GM21447 (cell line): ENCODE measurements around the gene LRFN2.

ENCODE experiments used
- ATAC-seq: cut with Tn5 transposase; IDR thresholded peaks from one replicate; pipeline ENCODE4 v1.9.1; 2021; ENCODE audit not compliant: unreplicated experiment

LRFN2 gene

DNA sequence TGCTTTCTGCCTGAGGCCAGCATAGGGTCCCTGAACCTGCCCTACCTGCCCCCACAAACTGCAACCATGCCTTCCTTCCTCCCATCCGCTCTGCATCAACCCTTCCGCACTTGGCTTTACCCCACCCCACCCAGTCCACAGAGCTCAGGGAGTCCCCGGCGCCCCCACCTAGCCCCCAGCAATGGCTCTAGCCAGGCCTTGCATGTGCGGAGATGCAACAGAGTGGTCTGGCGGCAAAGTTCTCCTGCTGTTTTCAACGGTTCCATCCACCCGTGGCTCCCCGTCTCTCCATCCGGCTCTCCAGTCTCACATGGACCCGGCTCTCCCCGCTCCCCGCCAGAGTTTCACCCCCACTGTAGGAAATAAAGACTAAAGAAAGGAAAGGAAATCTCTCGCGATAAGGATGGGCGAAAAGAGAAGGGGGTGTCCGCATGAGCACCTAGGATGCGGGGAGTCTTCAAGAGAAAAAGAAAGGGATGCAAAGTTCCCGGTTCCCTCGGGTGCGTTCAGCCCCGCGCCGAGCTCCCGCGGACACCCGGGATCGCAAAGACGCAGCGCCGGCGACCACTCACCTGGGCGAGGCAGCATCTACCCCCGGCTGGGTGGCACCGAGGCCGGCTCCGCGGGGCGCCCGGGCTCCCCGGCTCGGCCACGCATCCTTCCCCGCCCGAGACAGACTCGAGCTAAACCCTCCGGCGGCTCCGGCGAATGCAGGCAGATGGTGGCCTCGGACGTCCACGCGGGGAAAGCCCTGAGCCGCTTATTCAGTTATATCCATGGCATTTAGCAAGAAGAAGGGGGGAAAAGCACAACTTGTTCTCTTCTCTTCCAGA lies 579 bp downstream of the LRFN2 start:
- ATAC-seq: no peak

DNA sequence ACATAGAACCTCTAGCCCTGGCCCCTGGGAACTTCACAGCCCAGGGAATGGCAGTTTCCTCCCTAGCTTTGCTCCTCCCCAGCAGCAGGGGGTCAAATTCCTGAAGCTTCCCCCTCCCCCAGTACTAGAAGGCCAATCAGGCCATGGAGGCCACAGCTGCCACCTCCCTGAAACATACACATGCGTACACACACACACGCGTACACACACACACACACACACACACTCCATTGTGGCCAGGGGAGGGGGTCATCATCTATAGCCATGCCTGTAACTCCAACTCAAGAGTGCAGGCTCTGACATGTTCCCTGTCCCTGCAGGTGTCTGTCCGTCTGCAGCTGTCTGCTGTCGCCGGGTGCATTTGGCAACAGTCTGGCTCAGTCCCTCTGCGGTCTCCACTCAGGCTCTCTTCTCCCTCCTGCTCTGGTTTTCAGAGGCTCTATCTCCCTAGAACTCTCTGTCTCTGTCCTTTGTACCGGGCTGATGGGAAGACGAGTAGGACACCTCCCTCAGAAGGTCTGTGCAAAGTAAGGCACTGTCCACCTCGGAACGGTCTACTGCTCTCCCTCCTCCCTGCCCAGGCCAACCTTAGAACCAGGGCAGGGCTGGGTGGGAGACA lies 1.4 kb downstream of the LRFN2 start:
- ATAC-seq: no peak

DNA sequence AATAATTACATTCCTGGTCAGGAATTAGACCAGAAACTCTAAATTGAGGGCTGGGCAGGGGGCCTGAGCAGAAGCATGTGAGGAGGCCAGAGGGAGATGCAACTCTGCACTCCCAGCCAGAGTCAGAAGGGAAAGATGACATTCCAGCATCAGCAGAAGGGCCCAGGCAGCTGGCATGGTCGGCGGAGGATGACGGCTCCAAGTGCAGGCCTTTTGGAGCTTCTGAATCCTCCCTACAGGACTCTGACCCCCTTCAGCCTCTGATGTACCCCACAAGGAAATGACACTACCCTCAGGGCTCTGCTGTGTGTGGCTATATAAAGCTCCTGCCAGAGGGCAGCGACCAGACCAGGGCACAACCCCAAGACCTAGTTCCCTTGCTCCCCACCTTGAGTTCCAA lies 1.9 kb downstream of the LRFN2 start:
- ATAC-seq: no peak

DNA sequence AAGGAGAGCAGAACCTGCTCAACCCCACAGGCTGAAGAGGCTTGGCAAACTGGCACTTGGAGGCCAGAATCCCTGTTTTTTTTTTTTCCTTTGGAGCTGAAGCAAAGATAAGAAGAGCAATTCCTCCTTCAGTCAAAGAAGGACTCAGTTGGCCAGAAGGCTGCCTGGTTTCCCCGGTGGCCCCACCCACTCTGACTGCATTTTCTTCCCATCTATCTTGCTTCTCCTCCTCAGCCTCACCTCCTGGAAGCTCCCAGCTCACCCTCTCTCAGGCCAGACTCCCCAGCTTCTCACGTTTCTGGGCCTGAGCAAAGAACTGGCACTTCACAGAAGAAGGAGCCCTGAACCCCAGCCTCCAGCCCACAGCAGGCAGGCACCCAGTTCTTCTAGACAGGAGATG lies 2.4 kb downstream of the LRFN2 start:
- ATAC-seq: no peak

DNA sequence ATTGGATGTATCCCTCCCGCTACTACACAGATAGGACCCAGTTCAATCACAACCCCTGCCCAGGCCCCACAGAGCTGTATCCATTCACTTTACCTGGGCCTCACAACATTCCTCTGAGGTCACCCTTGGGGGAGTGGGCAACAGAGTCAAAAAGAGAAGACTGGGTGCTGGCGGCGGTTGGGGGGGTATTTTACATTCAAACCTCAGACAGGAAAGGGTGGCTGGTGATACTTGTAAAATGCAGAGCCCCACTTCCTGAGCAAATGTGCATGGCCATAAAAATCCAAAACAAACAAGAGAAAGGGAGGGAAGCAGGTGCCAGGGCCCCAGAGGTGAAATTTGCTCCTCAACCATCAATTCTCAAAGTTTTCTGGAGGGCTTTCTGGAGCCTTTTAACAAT lies 3.5 kb downstream of the LRFN2 start:
- ATAC-seq: no peak

DNA sequence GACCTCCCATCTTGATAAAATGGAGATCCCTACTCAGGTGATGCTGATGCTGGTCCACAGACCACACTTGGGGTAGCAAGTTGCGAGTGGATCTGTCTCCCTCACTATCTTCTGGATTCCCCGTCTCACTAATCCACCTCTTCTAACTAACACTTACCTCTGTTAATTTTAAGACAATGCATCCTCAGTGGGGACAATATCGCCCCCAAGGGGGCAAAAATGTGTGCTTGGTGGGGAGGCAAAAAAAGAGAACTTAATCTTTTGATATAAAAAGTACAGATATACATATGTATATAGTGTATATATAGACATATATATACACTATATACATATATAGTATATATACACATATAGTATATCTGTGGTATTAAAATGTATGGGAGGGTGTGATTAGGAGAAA lies 4.3 kb downstream of the LRFN2 start:
- no peak for ATAC-seq

DNA sequence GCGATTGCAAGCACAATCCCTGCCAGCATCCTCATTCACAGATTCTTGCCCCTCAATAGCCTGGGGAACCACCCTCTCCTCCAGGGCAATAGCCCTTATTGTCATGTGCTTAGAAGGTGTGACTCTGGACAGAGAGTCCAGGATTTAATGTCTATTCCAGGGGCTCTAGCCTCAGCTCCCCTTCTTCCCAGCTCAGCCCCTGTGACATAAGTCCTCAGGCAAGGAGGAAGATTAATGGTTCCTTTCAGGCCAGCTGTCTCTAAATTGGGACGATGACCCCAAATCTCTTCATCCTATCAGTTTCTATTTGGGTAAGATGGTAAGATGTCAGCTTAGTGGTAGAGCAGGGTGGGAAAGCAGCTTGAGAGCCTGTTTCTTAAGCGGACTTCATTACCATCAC lies 8.1 kb downstream of the LRFN2 start:
- no peak for ATAC-seq

DNA sequence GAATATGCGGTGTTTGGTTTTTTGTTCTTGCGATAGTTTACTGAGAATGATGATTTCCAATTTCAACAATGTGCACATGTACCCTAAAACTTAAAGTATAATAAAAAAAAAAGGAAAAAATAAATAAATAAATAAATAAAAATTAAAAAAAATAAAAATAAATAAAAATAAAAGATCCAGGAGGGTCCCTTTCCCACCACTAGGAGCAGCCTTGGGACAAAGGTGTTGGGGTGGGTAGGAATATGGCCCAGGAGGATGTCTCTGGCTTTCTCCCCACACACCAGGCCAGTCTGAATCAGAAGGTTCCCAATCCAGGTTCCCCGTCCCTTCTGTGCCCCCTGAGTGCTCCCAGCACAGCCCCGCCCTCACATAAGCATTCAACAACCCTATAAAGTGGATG lies 9.5 kb downstream of the LRFN2 start:
- no peak for ATAC-seq

DNA sequence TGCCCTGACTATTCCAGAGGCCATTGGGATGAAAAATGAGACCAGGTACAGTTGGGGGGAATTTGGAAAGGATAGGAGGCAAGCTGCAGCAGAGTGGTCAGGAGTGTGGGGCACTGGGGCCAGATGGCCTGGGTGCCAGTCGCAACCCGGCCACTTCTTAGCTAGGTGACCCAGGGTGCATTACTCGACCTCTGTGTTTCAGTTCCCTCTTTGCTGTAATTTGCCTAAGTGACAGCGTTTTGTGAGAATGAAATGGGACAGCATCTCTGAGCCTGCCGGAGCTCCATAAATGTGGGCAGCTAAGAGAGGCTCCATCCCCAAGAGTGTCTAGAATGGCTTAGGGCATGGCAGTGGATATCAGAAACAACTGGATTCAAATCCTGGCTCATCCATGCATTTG lies 13.9 kb downstream of the LRFN2 start:
- no peak for ATAC-seq

DNA sequence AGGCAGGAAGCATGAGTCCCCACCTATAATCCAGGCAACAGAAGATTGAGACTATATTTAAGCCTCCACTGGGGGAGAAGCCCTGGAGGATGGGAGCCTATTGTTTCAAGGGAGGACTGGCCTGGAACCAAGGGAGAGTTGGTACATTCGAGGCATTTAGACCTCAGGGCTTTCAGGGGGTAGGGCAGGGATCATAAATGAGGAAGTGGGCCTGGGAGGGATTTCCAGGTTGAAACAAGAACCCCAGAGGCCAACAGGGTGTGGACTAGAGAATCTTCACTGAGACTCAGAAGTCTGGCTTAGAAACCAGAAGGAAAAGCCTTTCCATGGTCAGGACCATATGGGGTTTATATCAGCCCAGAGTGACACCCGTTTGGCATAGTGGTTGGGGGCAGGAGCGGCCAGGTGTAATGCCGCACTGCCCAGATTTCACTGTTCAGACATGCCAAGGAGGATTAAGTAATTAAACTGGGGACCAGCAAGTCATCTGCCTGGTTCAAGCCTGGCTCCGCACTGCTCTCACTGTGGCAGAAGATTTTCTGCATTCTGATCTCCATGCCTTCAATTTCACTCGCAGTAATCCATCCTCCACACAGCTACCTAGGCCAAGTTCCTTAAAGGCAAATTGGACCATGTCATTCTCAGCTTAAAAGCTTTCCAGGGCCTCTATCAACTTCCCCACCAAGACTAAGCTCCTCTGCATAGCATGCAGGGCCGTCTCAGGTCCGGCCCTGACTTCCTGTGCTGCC lies 17.8 kb downstream of the LRFN2 start:
- no peak for ATAC-seq

DNA sequence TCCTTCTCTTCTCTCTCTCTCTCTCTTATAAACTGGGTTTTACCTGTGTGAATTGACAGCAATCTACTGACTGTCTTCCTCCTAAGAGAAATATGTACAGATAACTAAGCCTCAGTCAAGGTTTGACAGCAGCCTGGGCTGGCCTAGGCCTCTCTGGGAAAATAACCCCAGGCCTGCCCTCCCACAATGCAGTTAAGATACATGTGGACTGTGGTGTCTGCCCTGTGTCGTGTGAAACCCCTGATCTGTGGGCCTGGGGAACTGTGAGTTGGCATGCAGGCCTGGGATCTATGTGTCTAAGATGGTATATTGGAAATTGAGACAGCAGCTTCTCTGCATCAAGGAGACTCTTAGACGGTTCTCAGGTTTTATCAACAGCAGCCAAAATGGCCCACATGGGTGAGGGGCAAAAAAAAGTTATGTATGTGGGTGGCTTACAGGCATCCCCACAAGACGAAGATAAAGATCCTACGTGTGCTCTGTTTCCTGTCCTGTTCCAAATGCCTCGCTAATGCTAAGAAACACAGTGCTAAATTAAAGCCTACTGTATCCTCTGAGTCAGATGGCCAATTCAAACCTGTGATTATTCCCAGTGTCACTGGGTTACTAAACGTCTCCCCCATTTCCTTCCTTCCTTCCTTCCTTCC lies 19.0 kb downstream of the LRFN2 start:
- no peak for ATAC-seq

DNA sequence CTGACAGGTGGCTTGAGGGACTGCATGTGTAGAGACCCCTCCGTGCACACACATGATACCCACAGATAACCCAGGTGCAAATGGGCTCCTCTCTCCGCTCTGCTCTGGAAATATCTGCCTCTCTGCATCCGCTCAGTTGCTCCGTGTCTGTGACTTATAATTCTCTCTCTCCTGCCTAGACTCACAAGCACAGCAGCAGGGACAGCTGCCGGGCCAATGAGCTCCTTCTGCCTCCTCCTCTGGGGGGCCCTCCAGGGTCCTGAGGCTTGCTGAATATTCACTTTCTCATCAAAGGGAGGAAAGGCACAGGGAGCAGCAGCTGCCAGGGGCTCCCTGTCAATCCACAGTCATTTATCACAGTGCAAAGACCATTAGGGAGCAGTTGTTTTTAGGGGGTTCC lies 24.1 kb downstream of the LRFN2 start:
- ATAC-seq: no peak

DNA sequence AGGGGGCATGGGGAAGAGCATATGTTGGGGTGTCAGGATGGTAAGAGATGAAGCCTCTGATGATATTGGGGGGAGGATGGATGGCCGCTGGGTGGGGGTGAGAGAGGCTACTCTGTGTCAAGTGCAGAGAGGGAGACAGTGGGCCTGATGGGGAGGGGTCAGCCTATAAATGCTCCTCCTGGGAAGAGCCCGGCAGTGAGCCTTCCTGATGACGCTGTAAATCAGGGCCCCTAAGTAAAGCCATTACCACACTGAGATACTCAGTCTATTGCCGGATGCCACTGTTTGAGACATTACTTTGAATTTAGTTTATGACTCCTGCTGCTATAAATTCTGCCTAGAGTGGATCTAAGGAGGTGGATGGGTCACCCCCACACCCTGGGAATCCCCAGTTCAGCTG lies 28.1 kb downstream of the LRFN2 start:
- no peak for ATAC-seq

DNA sequence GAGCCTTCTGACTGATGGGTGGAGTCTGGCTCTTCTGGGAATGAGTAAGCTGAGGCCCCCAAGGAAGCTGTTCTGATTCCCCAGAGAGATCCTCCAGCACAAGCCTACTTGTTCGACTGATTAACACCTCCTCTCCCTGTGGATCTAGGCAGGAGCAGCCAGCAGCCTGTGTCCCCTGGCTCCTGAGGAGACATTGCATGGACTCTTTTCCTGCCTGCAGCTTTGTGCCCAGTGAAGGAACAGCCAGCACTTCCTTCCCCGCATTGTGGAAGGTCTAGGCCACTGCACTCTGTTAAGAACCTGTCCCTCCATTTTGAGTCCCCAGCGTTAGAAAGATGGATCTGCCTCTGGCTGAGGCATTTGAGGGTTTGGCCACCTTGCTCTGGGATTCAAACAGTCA lies 29.1 kb downstream of the LRFN2 start:
- ATAC-seq: no peak

DNA sequence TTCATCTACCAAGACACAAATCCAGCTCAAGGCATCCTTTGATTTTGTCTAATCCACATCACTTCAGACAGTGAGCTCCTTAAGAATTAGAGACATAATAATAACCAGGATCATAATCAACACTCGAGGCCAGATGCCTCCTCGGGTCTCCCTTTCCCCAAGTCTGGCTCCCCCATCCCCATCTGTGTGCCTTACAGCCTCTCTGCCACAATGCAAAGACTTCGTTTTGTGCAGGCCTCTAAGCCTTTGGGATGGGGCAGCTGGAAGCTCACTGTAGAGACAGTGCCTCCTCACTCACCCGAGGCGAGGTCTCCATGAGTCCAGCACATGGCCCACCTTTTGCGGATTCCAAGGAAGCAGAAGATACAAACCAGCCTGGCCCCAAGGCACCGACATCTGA lies 30.3 kb downstream of the LRFN2 start:
- no peak for ATAC-seq

DNA sequence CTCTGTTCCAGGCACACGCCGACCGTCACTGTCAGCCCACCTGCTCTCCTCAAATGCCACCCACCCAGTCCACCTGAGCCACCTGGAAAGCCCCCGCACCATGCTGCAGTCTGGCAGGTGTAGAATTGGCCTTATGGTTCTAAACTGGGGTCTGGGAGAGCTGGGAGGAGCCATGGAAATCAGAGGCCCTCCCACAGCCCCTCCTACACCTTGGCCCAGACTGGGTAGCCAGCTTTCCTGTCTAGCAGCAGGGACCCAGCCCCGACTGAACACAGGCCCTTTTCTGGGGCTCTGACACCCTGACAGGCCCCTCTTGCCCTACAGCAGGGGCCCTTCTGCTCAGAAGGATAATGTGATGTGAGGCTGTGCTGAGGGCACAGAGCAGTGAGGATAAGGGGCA lies 31.1 kb downstream of the LRFN2 start:
- ATAC-seq: no peak

DNA sequence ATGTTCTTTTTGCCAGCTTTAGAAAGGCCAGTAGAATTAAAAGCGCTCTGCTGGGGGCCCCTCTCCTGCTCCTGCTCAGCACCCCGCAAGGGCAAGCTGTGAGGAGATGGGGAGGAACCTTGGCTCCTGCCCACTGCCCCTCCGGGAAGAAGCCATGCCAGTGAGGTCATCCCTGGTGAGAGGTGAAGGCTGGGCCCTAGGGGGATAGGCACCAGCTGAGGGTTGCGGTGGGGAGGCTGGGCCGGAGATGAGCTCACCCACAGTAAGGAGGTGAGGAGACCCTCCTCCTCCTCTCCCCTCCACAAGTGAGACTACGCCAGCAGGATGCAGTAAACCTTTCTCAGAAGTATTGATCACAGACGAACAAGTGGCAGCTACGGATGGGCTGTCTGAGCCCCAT lies 32.1 kb downstream of the LRFN2 start:
- no peak for ATAC-seq

DNA sequence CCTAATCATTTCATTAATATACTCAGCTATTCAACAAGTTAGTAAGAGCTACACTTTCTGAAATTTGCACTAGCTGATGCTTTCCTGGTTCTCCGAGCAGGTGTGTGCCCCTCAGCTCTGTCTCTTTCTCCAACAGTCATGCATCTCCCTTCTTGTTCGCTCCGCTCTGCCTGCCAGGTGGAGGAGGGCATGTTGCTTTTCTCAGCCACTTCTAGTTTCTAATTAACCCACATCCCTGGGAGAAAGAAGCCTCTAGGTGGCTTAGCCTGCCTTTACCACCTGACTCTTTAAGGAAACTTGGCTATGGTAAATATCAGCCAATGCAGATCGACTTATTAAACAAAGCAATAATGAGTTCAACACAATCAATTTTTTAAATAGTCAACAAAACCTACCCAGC lies 34.2 kb downstream of the LRFN2 start:
- ATAC-seq: no peak

DNA sequence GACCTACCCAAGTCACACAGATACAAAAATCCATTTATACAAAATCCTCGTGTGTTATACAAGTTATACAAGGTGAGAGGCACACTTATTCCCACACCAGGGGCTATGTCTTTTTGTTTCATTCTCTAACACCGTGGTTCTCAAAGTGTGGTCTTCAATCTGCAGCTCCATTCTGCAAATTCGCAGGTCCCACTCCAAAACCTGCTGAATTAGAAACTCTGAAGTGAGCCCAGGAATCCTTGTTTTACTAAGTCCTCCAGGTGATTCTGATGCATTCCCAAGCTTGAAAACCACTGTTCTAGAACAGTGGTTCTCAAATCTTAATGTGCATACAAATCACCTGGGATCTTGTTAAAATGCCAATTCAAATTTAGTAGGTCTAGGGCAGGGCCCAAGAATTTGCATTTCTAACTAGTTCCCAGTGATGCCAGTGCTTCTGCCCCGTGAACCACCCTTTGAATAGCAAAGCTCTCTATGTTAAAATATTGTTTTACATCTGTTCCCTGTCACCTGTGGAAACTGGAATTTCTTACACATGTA lies 35.1 kb downstream of the LRFN2 start:
- no peak for ATAC-seq

DNA sequence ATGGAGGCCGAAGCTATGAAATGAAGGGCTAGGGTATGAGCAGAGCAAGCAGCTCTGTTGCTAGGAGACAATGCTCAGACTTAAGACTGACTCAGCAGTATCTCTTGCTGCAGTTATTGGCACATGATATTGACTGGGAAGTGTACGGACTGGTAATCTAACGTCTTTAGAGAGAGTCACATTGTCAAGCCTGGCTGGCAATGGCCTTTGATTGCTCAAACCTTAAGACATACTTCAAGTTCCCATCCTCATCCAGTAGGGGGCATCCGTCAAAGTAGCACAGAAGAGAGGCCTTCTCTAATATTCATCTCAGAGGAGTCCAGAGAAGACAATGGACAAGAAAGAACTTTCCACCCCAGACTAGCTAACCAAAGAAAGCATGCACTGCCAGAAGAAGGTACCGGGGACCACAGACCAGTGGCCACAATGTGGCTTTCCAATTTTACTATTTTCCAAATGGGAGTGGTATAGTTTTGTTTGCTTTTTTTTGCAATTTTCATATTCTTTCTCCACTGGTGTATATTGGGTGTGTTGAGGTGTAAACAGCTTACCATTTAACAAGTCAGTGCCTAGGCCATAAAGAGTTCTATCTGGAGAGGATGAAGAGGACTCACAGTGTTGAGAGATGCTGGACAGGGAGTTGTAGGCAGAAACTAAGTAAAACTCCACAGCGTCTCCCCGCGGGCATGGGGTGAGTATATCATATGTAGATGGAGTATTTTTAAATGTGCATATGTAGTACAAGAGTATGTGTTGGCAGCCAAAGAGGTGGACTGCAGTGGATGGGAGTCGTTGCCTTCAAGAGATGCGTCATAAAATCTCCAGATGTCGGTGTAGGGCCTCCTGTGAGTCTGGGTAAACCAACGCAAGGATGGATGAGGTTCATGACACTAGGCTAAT lies 36.7 kb downstream of the LRFN2 start:
- ATAC-seq: no peak
